ENCODE data around the gene EPHB2.

EPHB2 gene

DNA sequence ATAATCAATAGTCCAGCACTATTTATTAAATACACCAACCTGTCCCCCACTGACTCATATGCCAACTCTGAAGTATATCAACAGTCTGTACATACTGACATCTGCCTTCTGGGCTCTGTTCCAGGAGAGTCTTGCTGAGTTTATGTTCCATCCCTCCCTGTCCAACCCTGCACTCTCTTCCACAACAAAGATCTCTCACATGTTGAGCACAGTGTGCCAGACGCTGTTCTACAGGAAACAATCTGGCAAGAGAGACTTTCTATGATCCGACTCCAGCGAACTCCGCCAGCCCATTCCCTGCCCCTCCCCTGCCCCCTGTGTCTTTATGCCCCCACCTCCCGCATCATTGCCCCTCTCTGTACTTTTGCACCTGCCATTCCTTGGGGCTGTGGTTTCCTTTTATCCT, 258.7 kb downstream of the EPHB2 start:
- Histone ChIP-seq H3K4me2 (ENCODE audit: low read depth, low read length) (no peak overlapping the region), H3K4me1 (ENCODE audit: low read length) (no peaks in the 10 kb centered on the region), H3K27ac (ENCODE audit: low read length) (no peak overlapping the region), H3K9me3 (replicated peaks; ENCODE audit: insufficient read depth, low read length) (no peaks in the 10 kb centered on the region), H3K36me3 (replicated peaks; ENCODE audit: insufficient read depth, low read length) (no peaks in the 10 kb centered on the region), H3K27me3 (replicated peaks; ENCODE audit: insufficient read depth, low read length) (peaks cover 46% of the 10 kb centered on the region), H2AFZ (ENCODE audit: low read length) (no peak overlapping the region), H3K79me2 (ENCODE audit: low read length) (no peaks in the 10 kb centered on the region), H4K20me1 (ENCODE audit: insufficient read depth, low read length) (no peaks in the 10 kb centered on the region), H3F3A (ENCODE audit: insufficient read depth, low read length) (no peaks in the 10 kb centered on the region), H3K9me2 (replicated peaks; ENCODE audit: insufficient read depth, low read length) (no peaks in the 10 kb centered on the region), H3K9ac (ENCODE audit: low read length) (no peak overlapping the region), H3K4me3 (ENCODE audit: low read length) (no peak overlapping the region)
- no peak for DNase-seq
- TF ChIP-seq, protein P1, sequence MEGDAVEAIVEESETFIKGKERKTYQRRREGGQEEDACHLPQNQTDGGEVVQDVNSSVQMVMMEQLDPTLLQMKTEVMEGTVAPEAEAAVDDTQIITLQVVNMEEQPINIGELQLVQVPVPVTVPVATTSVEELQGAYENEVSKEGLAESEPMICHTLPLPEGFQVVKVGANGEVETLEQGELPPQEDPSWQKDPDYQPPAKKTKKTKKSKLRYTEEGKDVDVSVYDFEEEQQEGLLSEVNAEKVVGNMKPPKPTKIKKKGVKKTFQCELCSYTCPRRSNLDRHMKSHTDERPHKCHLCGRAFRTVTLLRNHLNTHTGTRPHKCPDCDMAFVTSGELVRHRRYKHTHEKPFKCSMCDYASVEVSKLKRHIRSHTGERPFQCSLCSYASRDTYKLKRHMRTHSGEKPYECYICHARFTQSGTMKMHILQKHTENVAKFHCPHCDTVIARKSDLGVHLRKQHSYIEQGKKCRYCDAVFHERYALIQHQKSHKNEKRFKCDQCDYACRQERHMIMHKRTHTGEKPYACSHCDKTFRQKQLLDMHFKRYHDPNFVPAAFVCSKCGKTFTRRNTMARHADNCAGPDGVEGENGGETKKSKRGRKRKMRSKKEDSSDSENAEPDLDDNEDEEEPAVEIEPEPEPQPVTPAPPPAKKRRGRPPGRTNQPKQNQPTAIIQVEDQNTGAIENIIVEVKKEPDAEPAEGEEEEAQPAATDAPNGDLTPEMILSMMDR (IDR thresholded peaks at IDR 0.05; ENCODE audit: low read length), result no peak
- TF ChIP-seq EZH2 (optimal IDR thresholded peaks at IDR 0.05; ENCODE audit: low read depth, low read length), result no peak

DNA sequence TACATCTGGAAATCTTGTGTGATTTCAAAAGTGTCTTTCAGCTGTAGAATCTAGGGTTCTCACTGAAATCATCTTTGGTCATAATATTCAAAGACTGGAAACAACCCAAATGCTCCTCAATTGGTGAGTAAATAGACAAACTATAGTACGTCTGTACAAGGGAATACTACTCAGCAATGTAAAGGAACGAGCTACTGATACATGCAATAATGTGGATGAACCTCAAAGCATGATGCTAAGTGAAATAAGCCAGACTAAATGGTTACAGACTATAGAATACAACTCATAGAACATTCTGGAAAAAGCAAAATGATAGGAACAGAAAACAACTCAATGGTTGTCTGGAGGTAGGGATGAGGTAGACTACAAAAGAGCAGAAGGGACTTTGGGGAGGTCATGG, 259.5 kb downstream of the EPHB2 start:
- H4K20me1 ChIP-seq (ENCODE audit: insufficient read depth, low read length), result no peaks in the 10 kb centered on the region
- H2AFZ ChIP-seq (ENCODE audit: low read length), result no peak overlapping the region
- H3K4me2 ChIP-seq (ENCODE audit: low read depth, low read length), result no peak overlapping the region
- no peaks in the 10 kb centered on the region for H3K4me1 ChIP-seq (ENCODE audit: low read length)
- no peak overlapping the region for H3K4me3 ChIP-seq (ENCODE audit: low read length)
- peaks cover 49% of the 10 kb centered on the region for H3K27me3 ChIP-seq (replicated peaks; ENCODE audit: insufficient read depth, low read length)
- no peak for DNase-seq
- no peaks in the 10 kb centered on the region for H3F3A ChIP-seq (ENCODE audit: insufficient read depth, low read length)
- H3K9me3 ChIP-seq (replicated peaks; ENCODE audit: insufficient read depth, low read length), result no peaks in the 10 kb centered on the region
- H3K27ac ChIP-seq (ENCODE audit: low read length), result no peak overlapping the region
- H3K9ac ChIP-seq (ENCODE audit: low read length), result no peak overlapping the region
- no peaks in the 10 kb centered on the region for H3K36me3 ChIP-seq (replicated peaks; ENCODE audit: insufficient read depth, low read length)
- H3K9me2 ChIP-seq (replicated peaks; ENCODE audit: insufficient read depth, low read length), result no peaks in the 10 kb centered on the region
- H3K79me2 ChIP-seq (ENCODE audit: low read length), result no peaks in the 10 kb centered on the region
- TF ChIP-seq EZH2 (optimal IDR thresholded peaks at IDR 0.05; ENCODE audit: low read depth, low read length) (no peak), EZH2phosphoT487 (IDR thresholded peaks at IDR 0.05; ENCODE audit: low read length) (no peak)
- TF ChIP-seq, protein P1 (IDR thresholded peaks at IDR 0.05; ENCODE audit: low read length), result no peak

Measured in MM.1S (cell line).